Sigmoid colon (tissue), 7 donors: ENCODE measurements around the gene CAMK4. TPM values are rescaled to one million over a fixed set of nuclear protein-coding genes. Genes with fewer than 3 reads are reported as not detected.

Source experiments
- DNase-seq: peaks from one replicate; pipeline ENCODE4 v3.0.0-alpha.2; 2019
- H3K27ac ChIP-seq, 4 donors: fragments of 200-600 bp; sonication (generic); one replicate each; pipeline ENCODE4 v1.5.1; 2016 to 2019; ENCODE audit warnings: mild to moderate bottlenecking in 1 of 4
- H3K27me3 ChIP-seq, 3 donors: fragments of 200-600 bp; sonication (generic); one replicate each; pipeline ENCODE4 v1.5.1; 2019; ENCODE audit warnings: mild to moderate bottlenecking in 1 of 3
- H3K36me3 ChIP-seq, 4 donors: fragments of 200-600 bp; sonication (generic); one replicate each; pipeline ENCODE4 v1.5.1; 2016 to 2019
- H3K4me1 ChIP-seq, 4 donors: fragments of 200-600 bp; sonication (generic); one replicate each; pipeline ENCODE4 v1.5.1; 2017 to 2019
- H3K4me3 ChIP-seq, 4 donors: fragments of 200-600 bp; sonication (generic); one replicate each; pipeline ENCODE4 v1.5.1; 2017 to 2019; ENCODE audit warnings: mild to moderate bottlenecking in 2 of 4, moderate library complexity in 1 of 4
- H3K9me3 ChIP-seq, 4 donors: fragments of 200-600 bp in 3 of 4; sonication (generic) in 3 of 4; one replicate each; pipeline versions ENCODE4 v1.5.1 to v1.6.1; 2013 to 2019
- EP300 ChIP-seq, 4 donors: sonication (generic); formaldehyde crosslinking; IDR thresholded peaks; one replicate each; pipeline ENCODE4 v1.6.1; 2017; ENCODE audit warnings: antibody characterized with exemption in 4 of 4
- POLR2A ChIP-seq, 2 donors: fragments of 450-650 bp; IDR thresholded peaks; one replicate each; pipeline ENCODE4 v1.6.1; 2016; ENCODE audit warnings: antibody characterized with exemption in 2 of 2, mild to moderate bottlenecking in 2 of 2, moderate library complexity in 2 of 2
- POLR2AphosphoS5 ChIP-seq, 4 donors: sonication (generic); formaldehyde crosslinking; IDR thresholded peaks; one replicate each; pipeline ENCODE4 v1.6.1; 2017; ENCODE audit warnings: antibody characterized with exemption in 4 of 4
- WGBS, 2 donors: extraction: QIAGEN DNeasy Blood & Tissue Kit; methylation state at CpG; one replicate each; pipeline ENCODE4 v1.1.7; 2013; 5-methylcytosine and 5-hydroxymethylcytosine counted together
- intact Hi-C: fragments of 100-400 bp; cut with DNase I; formaldehyde crosslinking; loops from one replicate; pipeline ENCODE4 v1.15.1; 2023
- polyA plus RNA-seq, 3 donors: library from polyadenylated mRNA; stranded (reverse); fragments of 200-250 nt; gene quantifications; one replicate each; pipeline ENCODE4 v1.2.3, GENCODE V29; 2013
- total RNA-seq, 4 donors: library from RNA; depleted of rRNA; stranded (reverse); fragments of >200 nt; gene quantifications; one replicate each; pipeline ENCODE4 v1.1.0, GENCODE V29; 2016
- TF ChIP-seq, protein P1 (sequence below), 4 experiments: fragments of 450-650 bp in 3 of 4; fragments of 200-600 bp in 1 of 4; IDR thresholded peaks; one replicate each; pipeline ENCODE4 v1.5.1; 2016 to 2019; ENCODE audit warnings: antibody characterized with exemption in 4 of 4, mild to moderate bottlenecking in 3 of 4, moderate library complexity in 2 of 4
- donor health status: healthy with polysubstance abuse.
- donor health status: Bipolar disorder and iron deficiency.
- donor health status: healthy.

Gene CAMK4
- total and polyA plus RNA-seq, 7 donors, result 0.23 to 4.0 (median 2.3) TPM

DNA sequence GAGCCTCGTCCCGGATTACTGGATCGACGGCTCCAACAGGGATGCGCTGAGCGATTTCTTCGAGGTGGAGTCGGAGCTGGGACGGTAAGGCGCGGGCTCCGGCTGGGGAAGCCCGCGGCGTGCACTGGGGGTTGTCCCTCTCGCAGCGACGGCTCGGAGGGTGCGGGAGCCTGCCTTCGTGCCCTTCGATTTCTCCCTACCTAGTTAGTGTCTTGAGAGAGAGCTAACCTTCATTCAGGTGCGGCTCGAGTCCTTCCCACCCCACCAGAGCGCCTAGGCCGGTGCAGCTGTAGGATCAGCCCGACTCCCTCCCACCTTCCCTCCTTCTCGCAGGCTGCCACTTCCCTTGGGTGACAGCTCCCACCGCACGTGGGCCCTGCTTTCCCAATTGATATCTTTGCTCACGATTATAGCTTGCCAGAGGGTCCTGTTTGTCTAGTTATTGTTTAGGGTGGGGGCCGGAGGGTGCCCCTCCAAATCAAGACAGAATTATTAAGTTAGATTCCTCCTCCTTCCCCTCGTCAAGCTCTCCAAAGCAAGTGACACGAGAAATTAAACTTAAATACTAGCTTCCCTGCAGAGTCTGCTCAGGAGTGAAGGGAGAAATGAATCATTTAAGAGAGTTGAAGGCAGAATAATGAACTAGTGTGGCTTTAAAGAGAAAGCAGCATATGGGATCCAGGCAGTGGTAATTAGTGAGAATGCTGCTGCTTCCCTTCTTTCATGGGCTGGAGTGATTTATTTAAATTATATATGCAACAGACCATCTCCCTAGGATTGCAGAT lies 569 bp downstream of the CAMK4 start:
- Histone ChIP-seq H3K27ac (peak overlapping the region in 3 of 4 donors; percentile 40 to 52 (median 48)), H3K27me3 (no peaks in the 10 kb centered on the region), H3K4me1 (peaks cover 0 to 15% (median 13%) of the 10 kb centered on the region in 4 donors), H3K9me3 (no peaks in the 10 kb centered on the region), H3K4me3 (peak overlapping the region; percentile 41 to 61 (median 57)), H3K36me3 (no peaks in the 10 kb centered on the region)
- WGBS, 2 donors, result 2% methylated on average over 34 of the region's 34 CpGs
- no peak for DNase-seq
- TF ChIP-seq POLR2AphosphoS5 (IDR thresholded peaks at IDR 0.05) (no peak), EP300 (IDR thresholded peaks at IDR 0.05) (no peak), POLR2A (IDR thresholded peaks at IDR 0.05) (no peak)
- TF ChIP-seq, protein P1, sequence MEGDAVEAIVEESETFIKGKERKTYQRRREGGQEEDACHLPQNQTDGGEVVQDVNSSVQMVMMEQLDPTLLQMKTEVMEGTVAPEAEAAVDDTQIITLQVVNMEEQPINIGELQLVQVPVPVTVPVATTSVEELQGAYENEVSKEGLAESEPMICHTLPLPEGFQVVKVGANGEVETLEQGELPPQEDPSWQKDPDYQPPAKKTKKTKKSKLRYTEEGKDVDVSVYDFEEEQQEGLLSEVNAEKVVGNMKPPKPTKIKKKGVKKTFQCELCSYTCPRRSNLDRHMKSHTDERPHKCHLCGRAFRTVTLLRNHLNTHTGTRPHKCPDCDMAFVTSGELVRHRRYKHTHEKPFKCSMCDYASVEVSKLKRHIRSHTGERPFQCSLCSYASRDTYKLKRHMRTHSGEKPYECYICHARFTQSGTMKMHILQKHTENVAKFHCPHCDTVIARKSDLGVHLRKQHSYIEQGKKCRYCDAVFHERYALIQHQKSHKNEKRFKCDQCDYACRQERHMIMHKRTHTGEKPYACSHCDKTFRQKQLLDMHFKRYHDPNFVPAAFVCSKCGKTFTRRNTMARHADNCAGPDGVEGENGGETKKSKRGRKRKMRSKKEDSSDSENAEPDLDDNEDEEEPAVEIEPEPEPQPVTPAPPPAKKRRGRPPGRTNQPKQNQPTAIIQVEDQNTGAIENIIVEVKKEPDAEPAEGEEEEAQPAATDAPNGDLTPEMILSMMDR (IDR thresholded peaks at IDR 0.05), result no peak
- intact Hi-C loops, result no loop called here

DNA sequence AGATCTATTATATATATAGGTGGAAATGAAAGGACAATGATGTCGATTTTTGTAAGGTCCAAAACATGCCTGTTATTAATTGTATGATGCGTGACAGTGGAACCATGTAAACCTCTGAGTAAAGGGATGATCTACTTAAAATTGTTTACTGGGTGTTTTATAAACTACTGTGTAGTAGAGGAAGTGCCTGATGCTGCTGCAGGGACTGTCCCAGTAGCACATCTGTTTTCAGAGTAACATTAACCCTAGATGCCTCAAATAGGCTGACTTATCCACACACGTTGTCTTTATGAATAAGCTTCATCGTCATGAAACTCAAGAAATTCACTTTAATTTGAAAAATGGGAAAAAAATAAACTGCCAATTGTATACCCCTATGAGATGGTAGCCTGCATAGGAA lies 1.7 kb downstream of the CAMK4 start:
- Histone ChIP-seq H3K27ac (no peak overlapping the region), H3K4me3 (no peak overlapping the region), H3K4me1 (peaks cover 0 to 15% (median 13%) of the 10 kb centered on the region in 4 donors), H3K36me3 (no peaks in the 10 kb centered on the region), H3K9me3 (no peaks in the 10 kb centered on the region), H3K27me3 (no peaks in the 10 kb centered on the region)
- DNase-seq, result no peak
- 51 to 72% methylated on average over 4 of the region's 4 CpGs for WGBS, 2 donors
- no peak for TF ChIP-seq POLR2A (IDR thresholded peaks at IDR 0.05)
- no peak for TF ChIP-seq POLR2AphosphoS5 (IDR thresholded peaks at IDR 0.05)
- TF ChIP-seq, protein P1 (IDR thresholded peaks at IDR 0.05), result no peak
- no peak for TF ChIP-seq EP300 (IDR thresholded peaks at IDR 0.05)
- intact Hi-C loops, result no loop called here

DNA sequence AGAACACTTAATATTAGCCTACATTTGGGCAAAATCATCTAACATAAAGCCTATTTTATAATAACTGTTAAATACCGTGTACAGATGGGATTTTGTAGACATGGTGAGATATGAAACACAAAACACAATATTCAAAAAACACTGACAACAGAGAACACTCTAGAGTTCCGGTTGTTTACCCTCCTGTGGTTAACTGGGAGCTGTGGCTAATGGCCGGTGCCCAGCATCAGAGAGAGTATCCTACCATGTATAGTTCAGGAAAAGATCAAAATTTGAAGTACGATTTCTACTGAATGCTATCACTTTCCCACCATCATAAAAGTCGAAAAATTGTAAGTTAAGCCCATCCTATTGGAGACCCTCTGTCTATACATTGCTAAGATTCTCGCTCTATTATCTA lies 2.4 kb downstream of the CAMK4 start:
- H3K9me3 ChIP-seq, result no peaks in the 10 kb centered on the region
- TF ChIP-seq POLR2A (IDR thresholded peaks at IDR 0.05) (no peak), EP300 (IDR thresholded peaks at IDR 0.05) (no peak), POLR2AphosphoS5 (IDR thresholded peaks at IDR 0.05) (no peak)
- TF ChIP-seq, protein P1 (IDR thresholded peaks at IDR 0.05), result no peak
- no peak overlapping the region for H3K27ac ChIP-seq
- DNase-seq, result no peak
- H3K36me3 ChIP-seq, result no peaks in the 10 kb centered on the region
- peaks cover 0 to 15% (median 13%) of the 10 kb centered on the region in 4 donors for H3K4me1 ChIP-seq
- no peak overlapping the region for H3K4me3 ChIP-seq
- WGBS, 2 donors, result 76 to 80% methylated on average over 6 of the region's 6 CpGs
- no peaks in the 10 kb centered on the region for H3K27me3 ChIP-seq
- intact Hi-C loops, result no loop called here

DNA sequence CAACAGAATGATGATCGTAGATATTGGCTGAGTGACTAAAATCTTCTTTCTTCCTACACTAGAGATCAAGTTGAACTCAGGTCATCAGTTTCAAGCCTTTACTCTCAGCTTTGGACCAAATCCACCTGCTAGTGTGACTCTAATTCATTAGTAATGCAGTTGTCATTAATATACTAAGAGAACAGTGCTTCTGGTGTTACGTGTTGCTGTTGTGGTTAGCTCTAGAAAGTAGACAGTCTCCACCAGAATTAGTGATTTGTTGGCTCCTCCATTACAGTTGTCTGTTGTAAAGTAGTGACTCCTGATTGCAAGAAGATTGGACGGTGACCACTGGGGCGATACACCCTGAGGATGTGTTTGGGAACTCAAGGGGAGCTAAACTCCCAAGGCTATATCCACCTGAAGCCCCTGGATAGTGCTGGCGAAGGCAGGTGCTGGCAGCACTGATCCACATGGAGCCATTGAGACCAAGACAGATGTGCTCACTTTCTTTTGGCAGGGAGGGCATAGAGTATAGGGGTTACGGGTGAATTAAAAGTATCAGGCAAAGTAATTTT lies 3.1 kb downstream of the CAMK4 start:
- Histone ChIP-seq H3K4me1 (peaks cover 0 to 15% (median 13%) of the 10 kb centered on the region in 4 donors), H3K36me3 (no peaks in the 10 kb centered on the region), H3K9me3 (no peaks in the 10 kb centered on the region), H3K4me3 (no peak overlapping the region), H3K27ac (no peak overlapping the region), H3K27me3 (no peaks in the 10 kb centered on the region)
- intact Hi-C loops, result no loop called here
- TF ChIP-seq EP300 (IDR thresholded peaks at IDR 0.05), result no peak
- TF ChIP-seq POLR2AphosphoS5 (IDR thresholded peaks at IDR 0.05), result no peak
- no peak for TF ChIP-seq POLR2A (IDR thresholded peaks at IDR 0.05)
- TF ChIP-seq, protein P1 (IDR thresholded peaks at IDR 0.05), result no peak
- no peak for DNase-seq
- WGBS, 2 donors, result 79 to 83% methylated on average over 6 of the region's 6 CpGs
